Germinal center (tissue), 1 donor: ENCODE data around the gene ATP5F1E.
A peak's percentile ranks its signal among the peaks of the same experiment; 100 is the strongest.
"Not testable (repeated sequence)": the region's sequence is repeated elsewhere in the genome, so short reads cannot be mapped to it uniquely, and the experiment has no call there.

ENCODE experiments used
- DNase-seq: peaks from one replicate; pipeline ENCODE4 v3.0.0; 2012; ENCODE audit warnings: mixed read lengths, low spot score

ATP5F1E gene

DNA sequence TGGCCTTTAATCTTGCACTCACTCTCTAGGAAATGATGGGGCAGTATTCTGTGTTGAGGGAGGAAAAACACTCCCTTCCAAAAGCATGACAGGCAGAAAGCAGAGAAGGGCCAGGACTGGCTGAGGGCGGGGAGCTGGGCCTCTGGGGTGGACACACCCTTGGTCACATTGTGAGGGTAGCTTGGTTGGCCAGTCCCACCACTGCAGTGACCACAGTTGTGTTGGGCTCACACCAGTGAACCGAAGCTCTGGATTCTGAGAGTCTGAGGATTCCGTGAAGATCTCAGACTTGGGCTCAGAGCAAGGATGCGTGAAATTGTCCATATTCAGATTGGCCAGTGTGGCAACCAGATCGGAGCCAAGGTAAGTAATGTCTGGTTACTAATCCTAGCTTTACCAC, 12.9 kb downstream of the ATP5F1E start, which contains the start of gene TUBB1:
TUBB1 (plus strand) TSS at position 213 of the 400 bp plus-strand sequence; CDS start at position 307, 94 bp downstream.
- DNase-seq = no peak

DNA sequence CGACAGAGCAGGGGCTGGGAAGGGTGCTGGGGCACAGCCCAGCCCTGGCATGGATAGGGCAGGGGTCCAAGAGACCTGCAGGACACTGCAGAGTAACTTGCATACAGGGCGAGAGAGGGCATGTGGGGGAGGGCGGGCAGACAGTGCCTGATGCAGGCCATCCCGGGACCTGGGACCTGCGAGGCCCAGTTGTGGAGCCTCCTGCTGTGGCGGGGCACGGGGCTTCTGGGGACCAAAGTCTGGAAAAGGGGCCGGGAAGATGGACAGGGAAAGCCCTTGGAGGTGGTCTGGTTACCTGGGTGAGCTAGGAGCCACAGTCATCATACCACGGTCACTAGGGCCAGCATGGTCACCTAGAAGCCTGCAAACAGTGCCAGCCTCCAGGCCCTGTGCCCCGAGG, 13.3 kb downstream of the ATP5F1E start:
- DNase-seq = no peak

DNA sequence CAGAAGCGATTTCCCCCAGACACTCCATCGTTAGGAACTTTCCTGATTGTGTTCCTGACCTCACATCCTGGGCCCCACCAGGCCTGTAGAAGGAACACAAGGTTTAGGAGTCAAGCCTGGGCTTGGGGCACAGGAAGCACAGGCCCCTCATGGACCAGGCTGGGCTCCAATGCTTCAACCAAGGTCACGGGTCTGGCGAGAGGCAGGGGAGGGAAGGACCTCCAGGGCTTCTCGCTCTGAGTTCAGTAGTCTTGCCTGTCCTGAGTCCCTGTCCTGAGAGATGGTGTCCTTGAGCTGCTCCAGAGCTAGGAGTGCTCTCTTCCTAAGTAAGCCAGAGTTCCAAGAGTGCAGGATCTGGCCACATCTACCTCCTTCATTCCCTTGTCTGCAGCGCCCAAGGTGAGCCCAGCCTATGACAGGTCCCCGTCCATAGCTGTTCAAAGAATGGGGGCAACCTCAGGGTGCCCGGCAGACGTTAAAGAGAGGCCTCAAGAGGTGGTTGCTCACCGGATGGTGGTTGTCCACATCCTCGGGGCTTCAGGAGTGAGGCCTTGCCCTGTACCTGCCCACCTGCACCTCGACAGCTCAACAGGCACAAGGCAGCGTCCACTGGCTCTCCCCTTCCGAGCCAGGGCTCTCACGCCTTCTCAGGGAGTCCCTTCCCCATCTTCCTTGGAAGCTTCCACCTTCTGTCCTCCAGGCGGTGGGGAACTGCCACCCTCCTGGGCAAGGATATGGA, 14.5 kb downstream of the ATP5F1E start:
- DNase-seq = no peak

DNA sequence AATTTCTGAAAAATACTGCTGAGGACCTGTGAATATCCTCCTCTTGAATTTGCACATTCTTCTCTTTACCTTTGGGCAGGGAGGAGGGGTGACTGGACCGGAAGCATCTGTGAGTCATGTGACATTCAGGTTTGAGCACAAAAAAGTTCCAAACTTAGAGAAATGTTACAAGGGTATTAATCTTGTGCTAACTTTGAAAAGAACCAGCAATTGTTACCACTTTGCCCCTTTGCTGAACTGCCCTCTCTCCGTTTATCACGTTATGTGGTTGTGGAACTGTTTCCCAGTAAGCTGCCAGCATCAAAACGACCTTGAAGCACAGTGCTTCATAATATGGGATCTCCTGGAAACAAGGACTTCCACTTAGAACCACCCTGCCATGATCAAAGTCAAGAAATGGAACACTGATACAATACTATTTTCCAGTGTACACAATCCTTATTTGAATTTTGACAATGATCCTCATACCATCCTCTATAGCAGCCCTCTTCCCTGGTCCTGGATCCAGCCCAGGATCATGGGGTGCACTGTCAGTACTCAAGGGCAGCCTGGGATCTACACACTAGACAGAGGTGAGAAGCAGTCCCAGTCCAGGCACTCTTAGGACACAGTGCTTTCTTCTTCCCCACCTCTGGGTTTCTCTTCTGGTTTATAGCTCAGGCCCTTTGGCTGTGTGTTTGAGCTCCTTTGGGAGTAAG, 15.2 kb downstream of the ATP5F1E start:
- DNase-seq = peak; percentile 30

DNA sequence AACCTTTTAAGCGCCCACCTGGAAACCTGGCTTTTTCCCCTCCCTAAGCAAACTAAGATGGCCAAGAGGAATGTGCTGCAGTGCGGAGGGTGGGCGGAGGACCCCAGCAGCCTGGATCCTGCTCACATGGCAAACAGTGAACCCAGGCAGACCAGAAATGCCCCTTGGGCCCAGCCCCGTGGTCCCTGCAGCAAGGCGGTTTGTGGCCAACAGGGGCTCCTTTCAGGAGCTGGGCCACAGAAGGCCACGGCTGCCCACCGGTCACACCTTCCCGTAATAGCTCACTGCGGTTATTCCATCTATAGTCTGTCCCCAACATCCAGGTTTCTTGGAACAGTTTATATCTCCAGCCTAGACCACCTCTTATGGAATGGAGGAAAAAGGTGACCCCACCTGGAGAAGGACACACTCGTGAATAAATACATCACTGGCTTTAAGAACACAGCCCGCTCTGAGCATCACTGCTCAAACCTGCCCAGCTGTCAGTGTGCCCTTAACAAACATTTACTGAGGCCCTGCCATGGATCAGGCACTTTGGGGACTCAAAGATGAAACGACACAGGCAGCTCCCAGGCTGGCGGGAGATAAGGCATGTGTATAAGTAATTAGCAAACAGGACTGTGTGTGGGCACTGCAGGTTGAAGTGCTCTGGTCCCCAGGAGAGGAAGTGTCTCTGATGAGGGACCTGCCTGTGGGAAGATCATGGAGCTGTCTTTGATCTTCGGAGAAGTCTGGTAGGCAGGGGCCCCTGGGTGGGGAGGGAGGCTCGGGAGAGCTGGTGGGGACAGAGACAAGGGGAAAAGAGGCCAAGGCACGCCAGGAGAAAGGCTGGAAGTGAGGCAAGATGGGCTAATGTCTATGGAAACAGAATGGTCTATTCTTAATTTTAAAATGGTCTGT, 16.1 kb downstream of the ATP5F1E start:
- no peak for DNase-seq

DNA sequence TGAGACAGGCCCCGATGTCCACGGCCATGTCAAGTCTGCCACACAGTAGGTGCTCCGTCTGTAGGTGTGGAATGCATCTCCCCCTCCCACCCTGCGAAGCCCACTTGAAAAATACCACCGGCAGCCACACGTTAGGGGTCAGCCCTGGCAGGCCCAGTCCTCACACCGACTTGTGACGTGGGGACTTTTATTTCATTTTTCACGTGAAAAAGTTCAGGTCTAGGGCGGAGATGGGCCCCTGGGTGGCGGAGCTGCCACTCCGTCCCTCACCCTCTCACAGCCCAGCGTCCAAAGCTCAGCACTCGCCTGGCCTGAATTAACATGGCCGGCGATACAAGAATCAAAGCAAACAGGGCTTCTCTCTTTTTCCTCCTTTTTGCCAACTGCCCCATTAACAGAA, 16.7 kb downstream of the ATP5F1E start:
- no peak for DNase-seq

DNA sequence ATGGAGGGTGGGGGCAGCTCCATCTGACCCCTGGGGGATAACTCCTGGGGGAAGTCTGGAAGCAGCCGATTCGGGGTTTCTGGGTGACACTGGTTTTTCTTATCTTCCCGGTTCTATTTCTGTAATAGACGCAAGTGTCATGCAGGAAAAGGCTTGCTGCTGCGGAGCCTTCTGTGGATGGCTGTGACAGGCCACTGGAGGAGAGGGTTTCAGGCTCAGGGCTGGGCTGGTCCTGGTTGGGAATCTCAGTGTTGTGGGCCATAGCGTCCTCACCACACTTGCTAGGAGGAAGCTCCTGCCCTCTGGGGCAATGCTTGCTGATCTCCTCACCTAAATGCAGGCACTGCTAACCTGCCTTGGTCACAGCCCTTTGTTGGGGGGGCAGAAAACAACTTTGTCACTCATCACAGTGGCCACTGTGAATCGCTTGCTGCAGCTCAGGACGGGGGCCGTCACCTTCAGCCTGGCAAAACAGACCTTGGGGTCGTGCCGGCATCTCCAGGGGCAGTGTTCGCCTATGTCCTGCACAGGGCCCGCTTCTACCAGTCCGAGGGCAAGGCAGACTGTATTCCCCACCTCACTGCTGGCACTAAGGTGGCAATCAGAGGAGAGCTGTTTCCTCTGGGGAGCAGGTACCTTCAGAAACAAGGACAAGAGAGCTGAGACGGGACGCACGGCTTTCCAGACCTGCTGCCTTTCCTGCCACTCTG, 17.3 kb downstream of the ATP5F1E start:
- DNase-seq = no peak

DNA sequence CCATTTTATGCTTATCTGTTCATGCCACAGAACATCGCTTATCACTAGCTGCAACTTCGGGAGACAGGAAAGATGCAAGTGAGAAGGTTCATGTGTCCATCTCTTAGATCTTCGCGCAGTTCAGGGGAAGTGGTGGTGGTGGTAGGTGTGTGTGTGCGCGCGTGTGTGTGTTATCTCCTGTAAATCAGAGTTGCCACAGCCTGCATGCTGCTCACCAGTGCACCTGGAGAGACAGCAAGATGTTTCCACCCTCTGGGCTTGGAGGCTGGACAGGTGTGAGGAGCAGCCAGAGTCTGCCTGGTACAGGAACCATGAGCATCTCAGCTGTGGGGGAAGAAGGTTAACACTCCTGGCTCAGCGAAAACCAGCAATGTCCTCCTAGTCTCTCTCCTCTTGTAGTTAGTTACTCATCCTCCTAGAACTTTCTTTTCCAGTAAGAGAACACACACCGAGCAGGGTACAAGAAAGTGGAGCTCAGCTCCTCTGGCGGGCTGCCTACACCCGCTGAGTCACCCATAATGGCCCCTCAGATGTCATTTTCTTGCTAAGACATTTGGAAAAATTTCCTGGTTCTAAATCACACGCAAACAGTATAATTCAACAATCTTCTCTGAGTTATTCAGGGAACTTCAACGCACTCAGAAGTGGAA, 18.1 kb downstream of the ATP5F1E start:
- no peak for DNase-seq

DNA sequence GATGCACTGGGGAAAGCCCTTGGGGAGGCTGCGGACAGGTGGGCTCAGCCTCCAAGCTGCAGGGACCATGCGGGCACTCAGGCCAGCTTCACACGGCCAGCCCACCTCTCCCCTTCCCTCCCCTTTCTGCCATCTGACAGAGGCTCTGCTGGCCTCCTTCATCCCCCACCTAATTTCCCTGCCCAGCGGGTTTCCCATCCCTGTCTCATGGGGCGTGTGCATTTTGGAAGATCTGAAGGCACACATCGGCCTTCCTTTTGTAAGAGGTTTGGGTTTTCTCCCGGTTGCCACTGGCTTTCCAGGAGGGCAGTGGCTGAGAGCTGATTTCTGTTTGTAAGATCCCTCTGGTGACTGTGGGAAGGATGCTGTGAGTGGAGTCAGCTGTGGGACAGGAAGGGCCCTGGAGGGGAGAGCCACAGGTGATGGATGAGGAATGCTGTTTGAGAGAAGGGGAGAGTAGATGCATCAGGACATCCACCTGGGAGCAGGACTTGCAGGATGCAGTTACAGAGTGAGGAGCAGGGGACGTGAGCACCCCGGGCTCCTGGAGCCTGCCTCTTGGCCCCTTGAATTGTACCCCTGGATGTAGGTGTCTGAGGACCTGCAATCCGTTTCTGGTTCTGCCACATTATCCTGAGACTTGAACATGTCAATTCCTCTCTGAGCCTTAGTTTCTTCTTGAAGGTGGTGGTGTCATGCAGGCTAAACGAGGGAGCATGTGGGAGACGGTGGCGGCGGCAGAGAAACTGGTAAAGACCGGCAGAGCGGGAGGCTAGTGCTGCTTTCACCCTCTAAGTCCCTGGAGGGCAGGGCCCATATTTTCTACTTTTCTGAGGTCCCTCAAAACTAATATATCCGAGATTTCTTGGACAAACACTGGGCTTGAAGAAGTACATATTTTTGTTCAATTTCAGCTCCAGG, 18.8 kb downstream of the ATP5F1E start:
- DNase-seq = no peak

DNA sequence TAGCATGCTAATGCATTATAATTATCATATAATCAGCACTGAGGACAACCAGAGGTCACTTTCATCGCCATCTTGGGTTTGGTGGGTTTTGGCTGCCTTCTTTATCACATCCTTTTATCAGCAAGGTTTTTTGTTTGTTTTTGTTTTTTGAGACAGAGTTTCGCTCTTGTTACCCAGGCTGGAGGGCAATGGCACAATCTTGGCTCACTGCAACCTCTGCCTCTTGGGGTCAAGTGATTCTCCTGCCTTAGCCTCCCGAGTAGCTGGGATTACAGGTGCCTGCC, 20.3 kb downstream of the ATP5F1E start:
- not testable (repeated sequence) for DNase-seq

DNA sequence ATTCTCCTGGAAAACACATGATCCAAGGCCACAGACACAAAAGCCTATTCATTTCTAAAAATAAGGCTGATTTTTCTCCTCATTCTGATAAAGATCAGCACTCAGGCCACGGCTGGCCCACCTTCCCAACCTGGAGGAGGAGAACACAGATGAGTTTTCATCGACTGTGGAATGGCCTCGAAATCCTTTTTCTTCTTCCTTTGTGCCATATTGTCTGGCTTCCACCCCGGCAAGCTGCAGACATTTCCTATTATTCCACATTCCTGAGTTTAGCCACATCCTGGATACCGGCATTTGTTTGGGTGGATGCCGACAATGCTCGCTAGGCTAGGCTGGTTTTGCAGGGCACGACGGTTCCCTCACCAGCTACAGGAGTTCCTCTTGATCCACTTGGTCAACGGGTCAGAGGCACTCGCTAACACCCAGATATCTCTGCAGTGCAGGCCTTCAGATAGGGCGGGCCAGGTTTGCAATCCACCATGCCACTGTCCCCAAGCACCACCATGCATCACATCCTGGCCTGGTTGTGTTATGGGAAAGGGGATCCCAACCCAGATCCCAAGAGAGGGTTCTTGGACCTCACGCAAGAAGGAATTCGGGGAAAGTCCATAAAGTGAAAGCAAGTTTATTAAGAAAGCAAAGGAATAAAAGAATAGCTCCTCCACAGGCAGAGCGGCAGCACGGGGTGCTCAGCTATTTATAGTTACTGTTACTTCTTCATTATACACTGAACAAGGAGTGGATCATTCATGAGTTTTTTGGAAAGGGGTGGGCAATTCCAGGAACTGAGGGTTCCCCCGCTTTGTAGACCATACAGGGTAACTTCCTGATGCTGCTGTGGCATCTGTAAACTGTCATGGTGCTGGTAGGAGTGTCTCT, 20.9 kb downstream of the ATP5F1E start:
- no peak for DNase-seq

DNA sequence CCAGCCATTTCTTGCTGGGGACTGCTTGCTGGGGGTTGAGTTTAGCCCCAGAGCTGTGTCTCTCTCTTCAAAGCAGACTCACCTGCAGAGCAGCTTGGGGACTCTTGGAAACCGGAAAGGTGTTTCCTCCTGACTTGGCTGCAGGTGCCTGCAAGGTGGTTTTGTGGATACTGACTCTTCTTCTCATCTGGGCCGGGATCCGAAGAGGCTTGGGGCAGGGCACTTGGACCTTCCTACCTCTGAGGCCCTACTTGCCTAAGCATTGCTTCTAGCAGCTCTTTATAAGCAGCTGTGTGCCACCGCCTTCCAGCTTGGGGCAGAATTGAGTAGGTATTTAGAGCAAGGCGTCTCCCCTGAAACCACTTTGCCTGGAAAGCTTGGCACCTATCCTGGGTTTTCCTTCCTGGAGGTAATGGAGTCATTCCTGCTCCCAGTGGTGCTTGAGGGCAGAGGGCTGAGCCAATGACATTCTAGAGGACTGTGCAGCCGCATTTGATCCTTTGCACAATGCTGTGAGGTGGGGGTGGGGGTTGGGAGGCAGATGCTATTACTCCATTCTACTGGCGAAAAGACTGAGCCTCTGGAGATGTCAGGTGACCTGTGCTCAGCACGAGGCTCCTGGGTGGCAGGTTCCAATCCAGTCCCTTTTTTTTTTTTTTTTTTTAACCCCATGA, 21.7 kb downstream of the ATP5F1E start:
- DNase-seq = no peak

DNA sequence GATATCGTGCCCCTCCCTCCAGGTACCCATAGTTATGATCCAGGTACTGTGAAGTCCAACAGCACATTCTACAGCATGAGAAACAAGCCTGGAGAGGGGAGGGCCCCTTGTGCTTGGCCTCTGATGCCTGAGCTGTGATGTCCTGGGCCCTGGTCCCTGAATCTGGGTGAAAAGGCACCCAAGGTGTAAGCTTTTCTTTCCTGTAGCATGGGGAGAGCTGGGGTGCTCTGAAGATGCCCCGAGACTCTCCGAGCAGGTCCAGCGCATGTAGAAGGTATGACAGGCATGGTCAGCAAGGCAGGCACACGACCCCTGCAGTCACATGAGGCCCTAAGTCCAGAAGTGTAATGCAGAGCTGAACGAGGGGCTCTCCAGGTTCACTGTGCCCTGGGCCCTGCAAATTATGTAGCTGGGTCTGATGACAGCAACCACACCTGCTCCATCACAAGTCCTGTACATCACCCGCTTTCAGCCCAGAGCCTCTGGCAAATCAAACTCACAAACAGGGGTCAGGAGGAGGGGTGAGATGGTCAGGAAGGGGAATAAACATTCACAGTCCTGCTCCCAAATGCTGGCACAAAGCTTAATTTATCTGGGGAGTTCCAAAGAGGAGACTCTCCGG, 23.3 kb downstream of the ATP5F1E start:
- DNase-seq = no peak

DNA sequence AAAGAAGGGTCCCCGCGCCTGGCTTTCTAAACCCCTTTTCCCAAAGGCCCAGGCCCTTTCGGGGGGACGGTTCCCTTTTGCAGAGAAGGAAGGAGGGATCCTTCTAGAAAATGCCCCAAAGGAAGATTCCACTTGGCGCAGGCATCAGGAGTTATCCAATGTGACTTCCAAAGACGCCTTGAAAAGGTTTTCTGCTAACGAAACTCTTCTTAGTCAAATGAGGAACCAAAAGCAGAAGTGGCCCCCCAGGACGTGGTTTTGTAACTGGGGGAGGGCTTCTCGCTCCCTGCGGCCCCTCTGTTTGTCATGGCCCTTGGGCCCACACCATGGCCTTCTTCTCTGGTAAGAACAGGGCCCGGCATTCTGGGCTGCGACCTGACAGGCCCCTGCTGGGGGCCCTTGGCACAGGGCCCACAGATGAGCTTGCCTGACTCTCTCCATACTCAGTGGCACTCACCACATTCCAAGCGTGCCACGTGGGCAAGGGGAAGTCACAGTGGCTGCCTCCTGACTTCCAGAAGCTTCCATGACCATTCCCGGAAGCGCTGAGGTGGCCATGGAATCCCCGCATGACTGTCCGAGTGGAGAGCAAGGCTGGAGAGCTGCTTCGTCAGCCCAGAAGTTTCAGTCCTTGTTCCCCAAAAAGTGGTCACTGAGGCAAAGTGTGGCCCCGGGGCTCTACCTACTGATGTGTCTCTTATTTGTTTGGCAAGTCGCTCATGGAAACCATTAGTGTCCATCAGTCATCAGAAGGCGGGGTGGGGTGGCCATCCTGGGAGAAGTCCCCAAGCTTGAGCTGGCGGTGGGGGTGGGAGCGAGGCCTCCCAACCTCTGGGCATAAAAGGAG, 24.2 kb downstream of the ATP5F1E start:
- DNase-seq = peak; percentile 86

DNA sequence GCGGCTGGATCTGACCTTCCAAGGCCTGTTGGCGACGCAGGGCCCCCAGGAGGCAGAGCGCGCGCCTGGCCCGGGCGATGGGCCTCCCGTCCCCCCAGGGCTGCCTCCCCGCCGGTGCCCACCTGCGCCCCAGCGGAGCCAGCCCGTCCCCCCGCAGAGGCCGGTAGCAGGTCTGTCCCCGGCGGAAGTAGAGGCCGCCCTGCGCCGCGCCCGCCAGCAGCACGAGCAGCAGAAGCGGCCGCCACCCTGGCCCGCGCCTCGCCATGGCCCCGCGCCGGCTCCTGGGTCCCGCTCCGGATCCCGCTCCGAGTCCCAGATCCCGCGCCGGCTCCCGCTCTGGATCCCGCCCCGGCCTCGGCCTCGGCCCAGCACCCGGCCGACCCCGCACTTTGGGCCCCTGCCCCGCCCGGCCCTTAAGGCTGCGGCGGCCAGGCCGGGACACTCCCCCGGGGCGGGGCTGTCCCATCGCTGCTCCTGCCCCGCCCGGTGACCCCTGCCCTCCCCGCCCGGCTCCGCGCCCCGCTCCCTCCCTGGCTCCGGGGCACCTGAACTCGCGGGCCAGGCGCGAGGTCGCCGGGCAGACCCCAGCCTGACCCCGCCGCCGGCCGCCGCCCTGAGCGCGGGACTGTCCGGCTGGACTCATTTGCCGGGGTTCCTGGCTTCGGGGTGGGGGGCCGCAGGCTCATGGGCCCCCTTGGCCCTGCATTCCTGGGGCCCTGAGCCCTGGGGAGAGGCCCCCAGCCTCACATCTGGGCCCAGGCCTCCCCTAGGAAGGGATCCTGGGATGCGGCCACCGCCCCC, 25.1 kb downstream of the ATP5F1E start, which contains the start of gene CTSZ:
CTSZ (minus strand) TSS at position 391 of the 801 bp plus-strand sequence; CDS start at position 265, 126 bp downstream.
- peak; percentile 77 for DNase-seq

DNA sequence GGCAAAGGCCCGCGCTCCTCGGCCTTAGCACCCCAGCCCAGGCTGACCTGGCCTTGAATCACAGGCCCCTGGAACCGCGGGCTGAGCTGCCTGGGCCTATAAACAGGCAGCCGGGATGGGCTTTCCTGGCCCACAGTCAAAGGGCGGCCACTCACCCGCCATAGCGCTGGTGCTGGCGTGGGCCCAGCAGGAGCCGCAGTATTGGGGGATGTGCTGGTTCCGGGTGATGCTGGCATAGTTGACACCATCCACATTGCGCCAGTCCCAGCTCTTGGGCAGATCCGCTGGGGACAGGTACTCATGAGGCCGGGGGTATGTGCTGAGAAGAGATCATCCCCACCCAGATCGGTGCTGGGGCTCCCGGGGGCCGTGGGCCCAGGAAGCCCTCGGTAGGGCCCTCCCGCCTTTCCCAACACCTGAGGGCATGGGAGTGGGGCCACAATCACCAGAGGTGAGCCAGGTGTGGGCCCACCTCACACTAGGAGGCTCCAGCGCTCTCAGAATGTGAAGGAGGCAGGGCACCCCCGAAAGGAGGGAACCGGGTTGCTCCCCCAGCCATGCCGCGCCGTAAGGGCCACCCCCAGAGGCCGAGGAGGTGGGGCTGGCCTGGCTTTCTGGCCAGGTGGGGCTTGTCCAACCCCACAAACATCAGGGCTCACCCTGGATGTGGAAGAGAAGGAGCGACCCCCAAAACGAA, 25.8 kb downstream of the ATP5F1E start:
- peak; percentile 45 for DNase-seq
